ENCODE data around the gene CTNND2.

CTNND2 gene

DNA sequence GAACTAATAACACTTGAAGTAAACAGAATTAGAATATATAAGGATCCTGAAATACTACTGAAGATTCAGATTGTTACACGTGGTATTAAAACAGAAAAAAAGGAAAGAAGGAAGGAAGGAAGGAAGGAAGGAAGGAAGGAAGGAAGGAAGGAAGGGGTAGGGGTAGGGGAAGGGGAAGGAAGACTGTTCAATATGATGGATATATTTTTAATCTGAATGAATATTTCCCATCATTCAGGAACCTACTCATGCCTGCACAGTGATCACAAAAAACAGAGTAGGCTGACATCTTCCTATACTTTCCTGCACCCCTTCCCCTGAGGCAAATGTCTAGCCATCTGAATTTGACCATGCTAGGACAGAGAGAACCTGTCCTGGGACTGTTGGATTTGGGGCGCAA lies 133.9 kb downstream of the CTNND2 start:
- no peak for DNase-seq

DNA sequence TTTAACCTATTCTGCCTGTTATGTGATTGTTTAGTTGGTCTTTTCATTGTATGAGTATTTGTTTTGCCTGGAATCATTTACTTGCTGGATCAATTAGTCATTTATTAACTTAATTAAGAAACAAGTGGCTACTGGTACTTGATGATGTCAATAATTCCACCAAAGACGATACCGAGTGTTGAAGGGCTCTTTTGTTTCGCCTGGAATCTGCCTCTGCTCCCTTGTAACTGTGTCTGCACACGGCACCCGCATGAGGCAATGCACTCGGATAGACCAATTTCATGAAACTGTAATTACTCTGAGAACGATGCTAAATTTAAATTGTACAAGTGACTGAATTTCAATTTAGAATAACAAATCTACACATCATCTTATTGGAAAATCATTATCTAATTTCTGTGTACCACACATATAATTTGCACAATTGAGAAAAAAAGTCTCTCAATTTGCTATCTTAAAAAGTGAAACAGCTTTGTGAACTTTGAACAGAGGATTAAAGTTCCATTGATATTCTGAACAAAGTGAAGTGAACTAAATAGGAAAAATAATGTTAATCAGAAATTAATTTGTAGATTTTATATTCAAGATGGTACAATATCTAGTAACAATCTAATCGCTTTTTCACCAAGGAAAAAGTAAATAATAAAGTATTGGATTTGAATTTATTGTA lies 143.2 kb downstream of the CTNND2 start:
- DNase-seq: no peak

GRCh38 chr5:11758321-11758720 lies 145.9 kb downstream of the CTNND2 start:
- DNase-seq: no peak

- no peak for DNase-seq
Measured at GRCh38 chr5:11757661-11758060, 146.6 kb downstream of the CTNND2 start.

DNA sequence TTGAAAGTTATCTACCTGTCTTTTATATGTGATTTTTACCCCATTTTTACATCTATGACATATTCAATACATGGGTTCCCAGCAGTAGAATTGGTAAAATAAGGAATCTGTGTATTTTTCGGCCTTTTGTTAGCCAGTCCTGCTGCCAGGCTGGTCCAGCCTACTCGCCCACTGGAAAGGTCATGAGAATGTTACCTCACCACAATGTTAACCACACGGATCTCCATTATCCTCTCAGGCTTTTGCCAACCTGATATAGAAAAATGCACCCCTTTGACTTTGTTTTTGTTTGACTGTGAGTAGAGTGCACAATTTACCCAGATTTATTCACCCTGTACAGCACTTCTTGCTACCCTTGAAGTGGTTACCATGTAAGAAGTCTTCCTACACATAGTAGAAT lies 167.2 kb downstream of the CTNND2 start:
- DNase-seq: no peak

DNA sequence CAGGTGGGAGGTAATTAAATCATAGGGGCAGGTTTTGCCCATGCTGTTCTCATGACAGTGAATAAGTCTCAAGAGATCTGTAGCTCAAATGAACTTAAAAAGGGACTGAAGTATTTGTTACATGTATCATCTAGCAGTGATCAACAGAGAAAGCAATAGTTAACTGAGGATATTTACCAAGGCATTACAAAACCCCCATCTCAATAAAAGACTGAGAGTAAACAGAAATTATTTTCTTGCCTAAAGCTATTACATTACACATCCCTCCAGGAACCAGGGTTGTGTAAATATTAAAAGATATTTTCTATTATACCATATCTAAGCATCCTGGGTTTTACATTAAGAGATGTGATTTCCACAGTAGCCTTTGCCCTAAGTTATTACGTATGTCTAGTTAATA lies 169.9 kb downstream of the CTNND2 start:
- DNase-seq: no peak

DNA sequence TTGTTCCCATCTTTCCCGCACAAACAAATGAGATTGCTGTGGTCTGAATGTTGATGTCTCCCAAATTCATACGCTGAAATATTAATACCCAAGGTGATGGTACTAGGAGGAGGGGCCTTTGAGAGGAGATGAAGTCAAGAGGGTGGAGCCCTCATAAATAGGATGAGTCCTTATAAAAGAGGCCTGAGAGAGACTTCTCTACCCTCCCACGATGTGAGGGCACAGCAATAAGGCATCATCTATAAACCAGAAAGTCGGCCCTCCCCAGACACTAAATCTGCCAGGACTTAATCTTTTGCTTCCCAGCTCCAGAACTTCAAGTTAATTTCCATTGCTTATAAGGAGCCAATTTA lies 170.4 kb downstream of the CTNND2 start:
- no peak for DNase-seq

- DNase-seq: no peak
Measured at GRCh38 chr5:11733185-11733839, 170.9 kb downstream of the CTNND2 start.

- DNase-seq: no peak
Measured at GRCh38 chr5:11724940-11725339, 179.3 kb downstream of the CTNND2 start.

DNA sequence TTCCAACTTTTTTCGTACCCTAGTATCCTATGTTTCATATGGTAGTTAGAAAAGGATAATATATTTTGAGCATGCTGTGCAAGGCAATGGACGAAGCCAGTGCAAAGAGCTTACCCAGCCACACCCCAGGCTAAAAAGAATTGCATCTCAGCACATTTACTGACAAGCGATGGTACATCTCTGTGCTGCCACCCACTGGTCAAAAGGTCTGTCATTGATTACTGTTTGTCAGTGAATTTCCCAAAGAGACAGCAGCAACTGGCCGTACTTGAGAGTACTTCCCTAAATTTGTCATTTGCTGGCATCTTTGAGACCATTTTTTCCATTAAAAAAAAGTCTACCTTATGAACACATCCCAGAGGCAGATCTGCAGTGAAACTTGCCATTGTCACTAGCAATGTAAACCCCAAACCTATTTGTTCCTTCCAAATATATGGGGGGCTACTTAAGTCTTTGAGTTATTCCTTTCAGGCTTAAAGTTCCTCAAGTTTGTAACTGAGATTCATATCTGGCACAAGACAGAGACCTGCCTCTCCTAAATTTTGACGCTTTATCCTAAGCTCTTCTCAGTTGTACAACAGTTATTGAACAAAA lies 184.3 kb downstream of the CTNND2 start:
- DNase-seq: peak; percentile 4

- no peak for DNase-seq
Measured at GRCh38 chr5:11715461-11716196, 188.6 kb downstream of the CTNND2 start.

DNA sequence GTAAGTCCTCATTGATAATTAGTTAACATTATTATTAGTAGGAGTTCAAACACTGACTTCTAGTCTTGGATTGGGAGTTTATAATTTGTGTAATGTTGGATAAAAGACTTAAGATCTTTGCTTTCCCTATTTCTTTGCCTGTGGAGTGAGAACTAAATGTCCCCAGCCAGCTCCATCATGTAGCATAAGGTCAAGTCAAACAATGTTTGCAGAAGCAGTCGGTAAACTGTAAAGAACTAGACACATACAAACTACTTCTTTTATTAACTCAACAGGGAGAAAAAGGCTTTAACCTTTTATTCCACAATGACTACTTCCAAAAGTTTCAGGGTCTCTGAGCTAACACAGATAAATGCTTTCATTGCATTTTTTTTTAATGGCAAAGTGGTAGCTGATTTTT lies 192.3 kb downstream of the CTNND2 start:
- no peak for DNase-seq

- DNase-seq: no peak
Measured at GRCh38 chr5:11709021-11709420, 195.2 kb downstream of the CTNND2 start.

DNA sequence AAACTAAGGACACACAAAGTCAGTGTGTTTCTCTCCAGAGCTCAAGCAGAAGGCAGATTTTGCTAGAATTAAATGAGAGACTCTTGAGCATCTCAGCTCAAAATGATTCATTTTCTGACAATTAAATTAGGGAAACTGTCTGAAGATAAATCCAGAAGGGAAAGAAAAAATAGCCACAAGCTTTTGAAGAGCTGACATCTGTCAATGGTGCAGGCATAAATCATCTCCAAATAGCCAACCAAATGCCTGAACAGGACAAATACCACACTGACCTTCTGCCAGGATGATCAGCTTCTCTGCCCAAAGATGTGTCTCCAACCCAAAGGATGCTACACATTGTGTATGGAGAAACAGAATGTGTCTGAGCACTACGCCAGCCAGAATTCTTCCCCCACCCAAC lies 199.3 kb downstream of the CTNND2 start:
- no peak for DNase-seq

GRCh38 chr5:11700391-11700790 lies 203.9 kb downstream of the CTNND2 start:
- no peak for DNase-seq

DNA sequence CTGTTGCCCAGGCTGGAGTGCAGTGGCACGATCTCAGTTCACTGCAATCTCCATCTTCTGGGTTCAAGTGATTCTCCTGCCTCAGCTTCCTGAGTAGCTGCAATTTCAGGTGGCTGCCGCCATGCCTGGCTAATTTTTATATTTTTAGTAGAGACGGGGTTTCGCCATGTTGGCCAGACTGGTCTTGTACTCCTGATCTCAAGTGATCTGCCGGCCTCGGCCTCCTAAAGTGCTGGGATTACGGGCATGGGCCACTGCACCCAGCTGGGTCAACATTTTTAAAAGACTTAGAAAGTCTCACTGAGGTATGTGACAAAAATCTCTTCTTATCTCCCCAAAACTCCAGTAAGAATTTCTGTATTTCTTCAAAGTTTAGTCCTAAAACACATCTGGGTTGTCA lies 211.6 kb downstream of the CTNND2 start:
- DNase-seq: no peak

- no peak for DNase-seq
Measured at GRCh38 chr5:11687498-11687897, 216.7 kb downstream of the CTNND2 start.

GRCh38 chr5:11684607-11685006 lies 219.6 kb downstream of the CTNND2 start:
- no peak for DNase-seq

DNA sequence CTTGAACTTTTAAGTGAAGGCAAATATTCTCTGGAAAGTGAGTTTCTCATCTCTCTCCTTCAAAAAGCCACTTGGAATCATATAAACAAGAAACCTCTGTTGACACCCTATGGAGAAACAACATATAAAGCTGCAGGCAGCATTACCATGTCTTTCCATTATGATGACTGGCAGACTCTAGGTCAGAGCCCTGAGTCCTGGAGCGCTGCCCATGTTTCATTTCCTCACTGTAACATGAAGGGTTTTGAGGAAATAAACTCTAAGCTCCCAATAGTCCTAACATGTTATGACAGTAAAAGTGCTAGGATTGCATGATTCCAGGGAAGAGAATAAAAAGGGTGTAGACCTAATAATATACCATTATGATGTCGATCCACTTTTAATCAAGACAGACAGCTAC lies 220.6 kb downstream of the CTNND2 start:
- DNase-seq: no peak

DNA sequence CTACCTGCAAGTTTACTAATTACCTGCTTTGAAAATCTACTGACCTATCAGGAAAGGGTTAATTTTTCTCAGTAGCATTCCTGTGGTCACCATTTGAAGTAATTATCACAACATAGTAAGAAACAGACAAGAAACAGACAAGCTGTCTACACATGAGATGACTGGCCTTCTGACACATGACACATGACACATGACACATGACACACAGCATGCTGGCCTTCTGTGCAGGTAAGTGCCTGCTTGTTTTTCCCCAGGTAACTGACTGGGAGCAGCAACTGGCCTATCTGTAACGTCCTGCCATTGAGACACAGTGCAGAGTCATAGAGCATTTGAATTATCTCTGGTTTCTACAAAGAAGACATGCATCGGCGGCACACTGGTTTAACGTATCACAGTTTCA lies 222.4 kb downstream of the CTNND2 start:
- DNase-seq: no peak

DNA sequence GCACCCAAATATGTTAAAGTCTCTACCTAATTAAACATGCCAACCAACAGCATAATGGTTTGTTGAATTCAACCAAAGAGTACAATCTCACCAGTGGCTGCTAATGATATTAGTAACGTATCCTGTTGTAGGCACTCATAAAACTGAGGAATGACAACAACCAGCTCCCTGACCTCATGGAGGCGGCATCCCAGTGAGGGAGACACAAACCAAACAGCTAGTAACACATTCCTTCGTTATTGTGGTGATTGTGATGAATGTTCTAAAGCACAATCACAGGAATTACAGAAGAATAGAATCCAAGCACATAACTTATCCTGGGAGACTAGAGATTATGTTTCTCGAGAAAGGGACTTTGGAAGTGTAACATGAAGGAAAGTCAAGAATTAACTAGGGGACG lies 224.6 kb downstream of the CTNND2 start:
- DNase-seq: no peak

- no peak for DNase-seq
Measured at GRCh38 chr5:11675184-11675583, 229.1 kb downstream of the CTNND2 start.

GRCh38 chr5:11672385-11673085 lies 231.7 kb downstream of the CTNND2 start:
- no peak for DNase-seq
